ES-I3 (cell line): Measurements from ENCODE around the gene RABGAP1L.
"Not testable (repeated sequence)": the region's sequence is repeated elsewhere in the genome, so short reads cannot be mapped to it uniquely, and the experiment has no call there.

Source experiments
- H3K36me3 ChIP-seq: 2 replicates; pipeline ENCODE4 v1.6.1; 2013; ENCODE audit warnings: mild to moderate bottlenecking, low read length, control low read depth, moderate library complexity; ENCODE audit not compliant: insufficient read depth
- H3K4me1 ChIP-seq: 2 replicates; pipeline ENCODE4 v1.6.1; 2013; ENCODE audit warnings: mild to moderate bottlenecking, control low read depth, low read length; ENCODE audit not compliant: insufficient read depth
- H3K9ac ChIP-seq: 2 replicates; pipeline ENCODE4 v1.6.1; 2013; ENCODE audit warnings: low read depth, mild to moderate bottlenecking, low read length, moderate library complexity
- H3K9me3 ChIP-seq: 2 replicates; pipeline ENCODE4 v1.6.1; 2013; ENCODE audit warnings: mild to moderate bottlenecking, low read length, moderate library complexity; ENCODE audit not compliant: control insufficient read depth, insufficient read depth

Gene RABGAP1L

GRCh38 chr1:174291059-174291458 lies 131.7 kb downstream of the RABGAP1L start:
- Histone ChIP-seq H3K9ac (no peak overlapping the region), H3K4me1 (no peaks in the 10 kb centered on the region), H3K9me3 (no peaks in the 10 kb centered on the region), H3K36me3 (no peaks in the 10 kb centered on the region)

- peaks cover 6% of the 10 kb centered on the region for H3K9me3 ChIP-seq
- peaks cover 4% of the 10 kb centered on the region; the same call in 1 of the 2 replicates for H3K4me1 ChIP-seq
- H3K9ac ChIP-seq, result no peak overlapping the region
- H3K36me3 ChIP-seq, result no peaks in the 10 kb centered on the region
These were observed 137.0 kb downstream of the RABGAP1L start for GRCh38 chr1:174296309-174296708.

DNA sequence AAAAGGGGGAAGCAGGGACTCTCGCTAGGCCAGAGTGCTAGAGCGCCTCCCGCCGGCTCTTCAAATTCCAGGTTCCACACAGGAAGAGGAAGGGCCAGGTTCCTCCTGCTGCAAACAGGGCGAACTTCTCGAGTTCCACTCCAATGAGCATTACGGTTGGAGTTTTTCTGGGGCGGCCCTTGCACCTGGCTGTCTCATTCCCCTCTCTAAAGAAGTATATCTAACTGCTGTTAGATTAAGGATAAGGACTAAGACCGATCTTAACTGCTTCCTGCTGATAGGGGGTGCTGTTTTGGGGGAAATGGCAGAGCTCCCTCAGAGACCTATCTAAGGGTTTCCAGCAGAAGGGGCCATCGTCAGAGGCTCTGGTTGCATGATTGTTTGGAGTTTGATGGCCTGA lies 138.0 kb downstream of the RABGAP1L start:
- Histone ChIP-seq H3K36me3 (no peaks in the 10 kb centered on the region), H3K9me3 (peaks cover 6% of the 10 kb centered on the region), H3K9ac (no peak overlapping the region), H3K4me1 (peaks cover 4% of the 10 kb centered on the region; the same call in 1 of the 2 replicates)

DNA sequence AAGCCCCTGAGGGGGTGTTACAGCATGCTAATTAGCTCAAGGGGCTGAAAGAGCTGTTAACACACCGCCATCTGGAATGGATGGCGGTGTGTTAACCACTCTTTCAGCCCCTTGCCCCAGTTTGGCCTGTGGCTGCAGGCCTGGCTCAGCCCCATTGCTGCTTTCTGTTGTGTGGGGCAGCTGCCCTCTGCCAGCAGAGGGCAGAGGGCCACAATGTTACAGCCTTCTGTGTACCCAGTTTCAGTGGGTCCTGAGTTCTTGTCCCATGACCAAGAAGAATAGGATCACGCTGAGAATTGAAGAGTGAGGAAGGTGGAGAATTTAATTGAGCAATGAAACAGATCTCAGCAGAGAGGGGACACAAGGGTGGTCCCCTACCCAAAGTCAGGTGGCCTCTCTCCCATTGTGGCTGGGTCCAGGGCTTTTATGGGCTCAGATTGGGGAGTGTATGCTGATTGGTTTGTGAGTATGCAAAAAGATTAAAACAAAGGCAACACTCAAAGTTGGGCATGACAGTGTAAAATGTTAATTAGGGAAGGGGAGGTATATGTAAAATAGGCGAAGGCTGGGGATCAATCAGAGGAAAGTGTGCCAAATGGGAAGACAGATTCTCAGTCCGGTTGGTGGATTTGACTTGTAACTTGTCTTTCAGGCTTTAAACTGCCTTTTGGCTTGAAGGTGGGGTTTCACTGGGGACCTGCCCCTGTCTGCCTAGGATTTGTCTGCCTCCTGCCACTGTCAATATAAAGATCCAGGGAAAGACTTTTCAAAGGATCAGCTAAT lies 142.2 kb downstream of the RABGAP1L start:
- Histone ChIP-seq H3K4me1 (peaks cover 4% of the 10 kb centered on the region; the same call in 1 of the 2 replicates), H3K9me3 (peaks cover 6% of the 10 kb centered on the region), H3K36me3 (no peaks in the 10 kb centered on the region), H3K9ac (no peak overlapping the region)

DNA sequence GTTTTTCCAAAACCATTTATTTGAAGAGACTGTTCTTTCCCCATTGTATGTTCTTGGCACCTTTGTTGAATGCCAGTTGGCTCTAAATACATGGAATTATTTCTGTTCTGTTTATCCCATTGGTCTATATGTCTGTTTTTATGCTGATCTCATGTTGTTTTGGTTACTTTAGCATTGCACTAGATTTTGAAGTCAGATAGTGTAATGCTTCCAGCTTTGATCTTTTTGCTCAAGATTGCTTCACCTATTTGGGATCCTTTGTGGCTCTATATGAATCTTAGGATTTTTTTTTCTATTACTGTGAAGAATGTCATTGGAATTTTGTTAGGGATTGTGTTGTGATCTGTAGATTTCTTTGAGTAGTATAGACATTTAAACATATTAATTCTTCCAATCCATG lies 149.3 kb downstream of the RABGAP1L start:
- H3K36me3 ChIP-seq, result no peaks in the 10 kb centered on the region
- no peaks in the 10 kb centered on the region for H3K9me3 ChIP-seq
- H3K9ac ChIP-seq, result no peak overlapping the region
- no peaks in the 10 kb centered on the region for H3K4me1 ChIP-seq

GRCh38 chr1:174309490-174309889 lies 150.2 kb downstream of the RABGAP1L start:
- Histone ChIP-seq H3K4me1 (no peaks in the 10 kb centered on the region), H3K36me3 (no peaks in the 10 kb centered on the region), H3K9me3 (no peaks in the 10 kb centered on the region), H3K9ac (no peak overlapping the region)

- Histone ChIP-seq H3K36me3 (no peaks in the 10 kb centered on the region), H3K4me1 (no peaks in the 10 kb centered on the region), H3K9ac (no peak overlapping the region), H3K9me3 (no peaks in the 10 kb centered on the region)
These were observed 155.1 kb downstream of the RABGAP1L start for GRCh38 chr1:174314433-174314832.

- Histone ChIP-seq H3K9ac (no peak overlapping the region), H3K9me3 (0 out of 2 replicates have a peak, but pooled peaks cover 3% of the 10 kb centered on the region), H3K4me1 (no peaks in the 10 kb centered on the region), H3K36me3 (no peaks in the 10 kb centered on the region)
These were observed 155.9 kb downstream of the RABGAP1L start for GRCh38 chr1:174315239-174315638.

DNA sequence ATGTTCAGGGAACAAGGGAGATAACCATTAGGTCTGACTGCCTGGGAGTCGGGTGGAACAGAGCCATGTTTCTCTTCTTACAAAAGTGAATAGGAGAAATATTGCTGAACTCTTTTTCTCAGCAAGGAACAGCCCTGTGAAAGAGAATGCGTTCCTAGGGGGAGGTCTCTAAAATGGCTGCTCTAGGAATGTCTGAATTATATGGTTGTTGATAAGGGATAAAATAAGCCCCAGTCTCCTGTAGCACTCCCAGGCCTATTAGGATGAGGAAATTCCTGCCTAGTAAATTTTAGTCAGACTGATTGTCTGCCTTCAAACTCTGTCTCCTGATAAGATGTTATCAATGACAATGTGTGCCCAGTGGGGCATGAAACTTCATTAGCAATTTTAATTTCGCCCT lies 161.6 kb downstream of the RABGAP1L start:
- H3K9ac ChIP-seq, H3K4me1 ChIP-seq, H3K36me3 ChIP-seq: not testable (repeated sequence)
- peaks cover 14% of the 10 kb centered on the region for H3K9me3 ChIP-seq

DNA sequence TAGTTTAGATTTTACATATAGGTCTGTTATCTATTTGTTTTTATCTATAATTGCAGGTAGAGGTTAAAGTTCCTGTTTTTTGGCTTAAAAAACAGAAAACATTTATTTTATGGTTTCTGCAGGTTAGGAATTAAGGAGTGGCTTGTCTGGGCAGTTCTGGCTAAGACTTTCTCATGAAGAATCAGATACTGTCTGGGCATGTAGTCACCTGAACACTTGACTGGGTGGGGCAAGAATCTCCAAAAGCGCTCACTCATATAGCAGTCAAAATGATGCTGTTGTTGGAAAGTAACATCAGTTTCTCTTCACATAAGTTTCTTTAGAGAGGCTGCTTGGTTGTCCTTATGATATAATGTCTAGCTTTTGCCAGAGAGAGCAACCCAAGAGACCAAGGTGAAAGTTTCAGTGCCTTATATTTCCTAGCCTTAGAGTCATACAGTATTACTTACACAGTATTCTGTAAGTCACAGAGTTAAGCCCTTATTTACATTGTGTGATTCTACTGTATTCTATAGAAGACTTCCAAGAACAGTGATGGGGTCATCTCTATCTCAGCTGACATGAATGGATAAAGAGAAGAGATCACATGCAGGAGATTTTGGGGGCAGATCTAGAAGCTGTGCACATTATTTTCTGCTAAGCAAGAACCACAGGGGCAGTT lies 163.0 kb downstream of the RABGAP1L start:
- H3K9ac ChIP-seq, result no peak overlapping the region
- no peaks in the 10 kb centered on the region for H3K36me3 ChIP-seq
- H3K9me3 ChIP-seq, result peaks cover 19% of the 10 kb centered on the region
- H3K4me1 ChIP-seq, result no peaks in the 10 kb centered on the region

- Histone ChIP-seq H3K9ac (no peak overlapping the region), H3K36me3 (no peaks in the 10 kb centered on the region), H3K9me3 (peaks cover 19% of the 10 kb centered on the region), H3K4me1 (no peaks in the 10 kb centered on the region)
These were observed 165.2 kb downstream of the RABGAP1L start for GRCh38 chr1:174324493-174324892.

DNA sequence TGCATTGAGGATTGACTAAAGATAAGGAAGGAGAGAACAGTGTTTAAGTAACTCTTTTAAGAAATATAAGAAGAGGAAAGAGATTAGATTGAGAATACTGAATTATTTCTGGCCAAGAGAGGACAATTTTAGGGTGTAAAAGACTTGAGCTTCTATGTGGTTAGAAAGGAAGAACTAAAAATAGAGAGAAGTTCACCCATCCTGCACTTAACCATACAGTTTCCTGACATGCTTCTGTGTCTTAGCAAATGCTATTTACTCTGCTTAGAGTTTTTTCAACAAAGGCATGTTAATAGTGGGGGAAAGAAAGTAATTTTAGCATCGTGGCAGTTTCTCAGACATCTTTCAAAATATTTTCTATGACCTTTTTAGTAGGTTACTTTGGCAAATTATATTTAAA lies 165.6 kb downstream of the RABGAP1L start:
- Histone ChIP-seq H3K4me1 (no peaks in the 10 kb centered on the region), H3K9ac (no peak overlapping the region), H3K9me3 (peaks cover 19% of the 10 kb centered on the region), H3K36me3 (no peaks in the 10 kb centered on the region)

- Histone ChIP-seq H3K36me3 (no peaks in the 10 kb centered on the region), H3K4me1 (no peaks in the 10 kb centered on the region), H3K9me3 (peaks cover 10% of the 10 kb centered on the region), H3K9ac (no peak overlapping the region)
These were observed 167.0 kb downstream of the RABGAP1L start for GRCh38 chr1:174326278-174326677.

DNA sequence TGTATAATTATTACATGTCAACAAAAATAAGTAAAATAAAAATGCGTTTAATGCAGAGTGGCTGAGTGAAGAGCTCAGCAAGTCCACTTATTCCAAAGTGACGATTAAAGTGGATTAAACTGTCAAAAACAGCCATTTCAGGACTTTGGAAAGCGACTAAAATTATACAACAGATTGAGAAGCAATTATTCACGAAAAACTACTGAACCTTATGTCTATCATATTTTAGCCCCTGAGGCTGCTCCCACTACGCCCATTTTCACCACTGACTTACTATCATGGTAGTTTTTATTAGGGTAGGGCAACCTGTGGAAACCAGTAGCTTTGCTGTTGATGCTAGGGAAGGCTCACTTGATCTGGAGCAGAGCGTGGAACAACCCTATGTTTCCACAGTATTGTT lies 174.1 kb downstream of the RABGAP1L start:
- no peaks in the 10 kb centered on the region for H3K36me3 ChIP-seq
- H3K9me3 ChIP-seq, result no peaks in the 10 kb centered on the region; the same call in 1 of the 2 replicates
- H3K9ac ChIP-seq, result no peak overlapping the region
- H3K4me1 ChIP-seq, result no peaks in the 10 kb centered on the region
